MM.1S (cell line): ENCODE results near the gene BLM.

Source experiments
- DNase-seq: peaks from one replicate; pipeline ENCODE4 v3.0.0-alpha.2; 2015
- H2AFZ ChIP-seq: fragments of 300-600 bp; sonication (generic); 2 replicates; pipeline ENCODE4 v1.6.0; 2016; ENCODE audit warnings: antibody characterized with exemption, low read length
- H3F3A ChIP-seq: fragments of 300-600 bp; sonication (generic); 2 replicates; pipeline ENCODE4 v1.6.1; 2016; ENCODE audit warnings: mild to moderate bottlenecking, antibody characterized with exemption, low read length, moderate library complexity, mixed read lengths; ENCODE audit not compliant: insufficient read depth
- H3K27ac ChIP-seq: fragments of 300-600 bp; sonication (generic); 2 replicates; pipeline ENCODE4 v1.5.1; 2016; ENCODE audit warnings: mild to moderate bottlenecking, low read length
- H3K27me3 ChIP-seq: fragments of 300-600 bp; sonication (generic); replicated peaks from 2 replicates; pipeline ENCODE4 v1.6.0; 2016; ENCODE audit warnings: low read length; ENCODE audit not compliant: insufficient read depth
- H3K36me3 ChIP-seq: fragments of 300-600 bp; sonication (generic); replicated peaks from 2 replicates; pipeline ENCODE4 v1.6.1; 2016; ENCODE audit warnings: mild to moderate bottlenecking, low read length, mixed read lengths; ENCODE audit not compliant: insufficient read depth
- H3K4me1 ChIP-seq: fragments of 300-600 bp; sonication (generic); 2 replicates; pipeline ENCODE4 v1.6.1; 2016; ENCODE audit warnings: low read length, mixed read lengths
- H3K4me2 ChIP-seq: fragments of 300-600 bp; sonication (generic); 2 replicates; pipeline ENCODE4 v1.6.0; 2016; ENCODE audit warnings: low read depth, low read length
- H3K4me3 ChIP-seq: fragments of 300-600 bp; sonication (generic); 2 replicates; pipeline ENCODE4 v1.5.1; 2016; ENCODE audit warnings: low read length, mixed read lengths
- H3K79me2 ChIP-seq: fragments of 300-600 bp; sonication (generic); 2 replicates; pipeline ENCODE4 v1.6.1; 2016; ENCODE audit warnings: mixed run types, low read length, mixed read lengths
- H3K9ac ChIP-seq: fragments of 300-600 bp; sonication (generic); 2 replicates; pipeline ENCODE4 v1.6.1; 2016; ENCODE audit warnings: low read length, mixed read lengths
- H3K9me2 ChIP-seq: fragments of 300-600 bp; sonication (generic); replicated peaks from 2 replicates; pipeline ENCODE4 v1.6.1; 2016; ENCODE audit warnings: mild to moderate bottlenecking, low read length, mixed read lengths; ENCODE audit not compliant: insufficient read depth
- H3K9me3 ChIP-seq: fragments of 300-600 bp; sonication (generic); replicated peaks from 2 replicates; pipeline ENCODE4 v1.6.1; 2016; ENCODE audit warnings: mild to moderate bottlenecking, low read length, mixed read lengths; ENCODE audit not compliant: insufficient read depth
- H4K20me1 ChIP-seq: fragments of 300-600 bp; sonication (generic); 2 replicates; pipeline ENCODE4 v1.6.1; 2016; ENCODE audit warnings: mild to moderate bottlenecking, low read length, moderate library complexity, mixed read lengths; ENCODE audit not compliant: insufficient read depth
- CTCF ChIP-seq: fragments of 300-600 bp; sonication (generic); IDR thresholded peaks from 2 replicates; pipeline ENCODE4 v1.5.1; 2016; ENCODE audit warnings: antibody characterized with exemption, low read length, mixed read lengths
- EZH2 ChIP-seq: fragments of 300-600 bp; sonication (generic); optimal IDR thresholded peaks from 2 replicates; pipeline ENCODE3; 2017; ENCODE audit warnings: low read depth, mild to moderate bottlenecking, antibody characterized with exemption, low read length, mixed read lengths
- EZH2phosphoT487 ChIP-seq: fragments of 300-600 bp; sonication (generic); IDR thresholded peaks from 2 replicates; pipeline ENCODE4 v1.6.1; 2018; ENCODE audit warnings: antibody characterized with exemption, low read length

Gene BLM

GRCh38 chr15:90674476-90674875 lies 42.7 kb upstream of the BLM start:
- no peaks in the 10 kb centered on the region for H3K36me3 ChIP-seq
- peaks cover 55% of the 10 kb centered on the region for H3K27me3 ChIP-seq
- H3K27ac ChIP-seq = no peak overlapping the region
- no peak overlapping the region for H3K4me2 ChIP-seq
- TF ChIP-seq EZH2phosphoT487 = no peak
- no peak for TF ChIP-seq CTCF
- no peak for TF ChIP-seq EZH2
- no peaks in the 10 kb centered on the region for H3K9me2 ChIP-seq
- H3K79me2 ChIP-seq = no peaks in the 10 kb centered on the region
- no peak overlapping the region for H3K9ac ChIP-seq
- H3K4me3 ChIP-seq = no peak overlapping the region
- H3K9me3 ChIP-seq = no peaks in the 10 kb centered on the region
- H4K20me1 ChIP-seq = no peaks in the 10 kb centered on the region
- no peak for DNase-seq
- no peak overlapping the region for H2AFZ ChIP-seq
- H3F3A ChIP-seq = peaks cover 5% of the 10 kb centered on the region
- H3K4me1 ChIP-seq = peaks cover 11% of the 10 kb centered on the region

- TF ChIP-seq CTCF (no peak), EZH2phosphoT487 (no peak), EZH2 (no peak)
- H2AFZ ChIP-seq = no peak overlapping the region
- H3K79me2 ChIP-seq = no peaks in the 10 kb centered on the region
- H3K4me3 ChIP-seq = no peak overlapping the region
- DNase-seq = no peak
- H3K9ac ChIP-seq = no peak overlapping the region
- H4K20me1 ChIP-seq = no peaks in the 10 kb centered on the region
- peaks cover 5% of the 10 kb centered on the region for H3F3A ChIP-seq
- peaks cover 45% of the 10 kb centered on the region for H3K27me3 ChIP-seq
- no peaks in the 10 kb centered on the region for H3K9me2 ChIP-seq
- no peaks in the 10 kb centered on the region for H3K36me3 ChIP-seq
- H3K27ac ChIP-seq = no peak overlapping the region
- H3K9me3 ChIP-seq = no peaks in the 10 kb centered on the region
- H3K4me2 ChIP-seq = no peak overlapping the region
- H3K4me1 ChIP-seq = peaks cover 11% of the 10 kb centered on the region
Observed at GRCh38 chr15:90675464-90675863, 41.7 kb upstream of the BLM start.

GRCh38 chr15:90677807-90678790 lies 39.0 kb upstream of the BLM start:
- H3K27me3 ChIP-seq = peaks cover 19% of the 10 kb centered on the region
- H4K20me1 ChIP-seq = no peaks in the 10 kb centered on the region
- no peak overlapping the region for H3K9ac ChIP-seq
- H3K36me3 ChIP-seq = no peaks in the 10 kb centered on the region
- peaks cover 5% of the 10 kb centered on the region for H3F3A ChIP-seq
- DNase-seq = peak; percentile 32
- H3K9me2 ChIP-seq = no peaks in the 10 kb centered on the region
- peaks cover 11% of the 10 kb centered on the region for H3K4me1 ChIP-seq
- H3K4me2 ChIP-seq = peak overlapping the region; percentile 22
- no peaks in the 10 kb centered on the region for H3K9me3 ChIP-seq
- H3K27ac ChIP-seq = no peak overlapping the region
- no peaks in the 10 kb centered on the region for H3K79me2 ChIP-seq
- no peak overlapping the region for H2AFZ ChIP-seq
- TF ChIP-seq CTCF (no peak), EZH2 (no peak)
- no peak overlapping the region for H3K4me3 ChIP-seq
